Measurements from ENCODE around the gene SCAF4. TPM values are rescaled to one million over a fixed set of nuclear protein-coding genes. Genes with fewer than 3 reads are reported as not detected.

Gene SCAF4
- 94.8 and 259 TPM in 2 replicates for total RNA-seq (2011; cell fraction: chromatin; rRNA removed; ENCODE audit: low replicate concordance)
- 49.9 and 60.1 TPM in 2 replicates for total RNA-seq (2011; cell fraction: nucleolus; rRNA removed)
- 124 and 178 TPM in 2 replicates for total RNA-seq (2011; cell fraction: nucleoplasm; rRNA removed)
- 11.6 and 14.9 TPM in 2 replicates for total RNA-seq (2014; rRNA removed)
- total RNA-seq (2014; rRNA removed; fragmentation: Illumina TruSeq; extraction: Trizol): 17.2 and 18.8 TPM in 2 replicates
- total RNA-seq (2015; rRNA removed; fragmentation: Illumina TruSeq; extraction: Trizol): 14.4 and 16.0 TPM in 2 replicates
- 52.2 and 55.7 TPM in 2 replicates for total RNA-seq (2021)
- polyA plus RNA-seq (2011; rRNA removed): 27.3 and 33.9 TPM in 2 replicates
- 13.0 and 21.8 TPM in 2 replicates for polyA plus RNA-seq (2011; cell fraction: cytosol; rRNA removed)
- polyA plus RNA-seq (2011; cell fraction: nucleus; rRNA removed): 85.0 and 99.6 TPM in 2 replicates
- polyA plus RNA-seq (2012): 28.1 and 29.3 TPM in 2 replicates
- 44.2 and 48.2 TPM in 2 replicates for polyA plus RNA-seq (2014; fragmentation: Illumina TruSeq; extraction: Trizol)
- polyA plus RNA-seq (2014; fragmentation: Nextera tagmentation; extraction: Ambion mirVana): 1 to 10 TPM; 2.3 to 5.1 TPM
- polyA plus RNA-seq (2014; rRNA removed): 28.3 and 30.3 TPM in 2 replicates
- 34.5 and 35.1 TPM in 2 replicates for polyA minus RNA-seq (2011; rRNA and poly(A)+ RNA removed)
- polyA minus RNA-seq (2011; cell fraction: cytosol; rRNA and poly(A)+ RNA removed): 24.8 and 25.2 TPM in 2 replicates
- polyA minus RNA-seq (2011; cell fraction: nucleus; rRNA and poly(A)+ RNA removed): 71.0 and 80.2 TPM in 2 replicates
- Bru-seq, nascent RNA: percentile 96 among the genes with signal in this experiment
- BruChase-seq, experiment 1, labeled RNA remaining after a 2-hour chase: percentile 97 among the genes with signal in this experiment
- BruChase-seq, experiment 2, labeled RNA remaining after a 6-hour chase: percentile 97 among the genes with signal in this experiment
- long read RNA-seq, experiment 1, full-length matches to known transcripts: 5 of 56 reads
- long read RNA-seq, experiment 1, partial matches to known transcripts: 48 of 56 reads
- long read RNA-seq, experiment 1, other reads (novel, unspliced or antisense): 3 of 56 reads
- long read RNA-seq, experiment 2, full-length matches to known transcripts: 1 of 23 reads
- long read RNA-seq, experiment 2, partial matches to known transcripts: 8 of 23 reads
- long read RNA-seq, experiment 2, other reads (novel, unspliced or antisense): 14 of 23 reads
- long read RNA-seq, experiment 3, full-length matches to known transcripts: 5 of 14 reads
- long read RNA-seq, experiment 3, partial matches to known transcripts: 7 of 14 reads
- long read RNA-seq, experiment 3, other reads (novel, unspliced or antisense): 2 of 14 reads

- H2AFZ ChIP-seq (ENCODE audit: low read depth, low read length): peak within 1 kb of the TSS; percentile 64
- ATAC-seq: peak; percentile 87
- H3K9ac ChIP-seq (ENCODE audit: insufficient read depth in 1 of 2, low read depth in 2 of 2, low read length in 2 of 2): peak within 1 kb of the TSS; percentile 90 to 97
- peak within 1 kb of the TSS; percentile 93 for H3K4me3 ChIP-seq
- no peak for FAIRE-seq
- no peaks in the 10 kb centered on the region for H3K27me3 ChIP-seq (ENCODE audit: control insufficient read depth in 2 of 2, insufficient read depth in 2 of 2, low read length in 2 of 2)
- no peaks in the 10 kb centered on the region for H3K9me1 ChIP-seq (ENCODE audit: control insufficient read depth, insufficient read depth, low read length)
- H3K9me3 ChIP-seq (replicated peaks; ENCODE audit: control insufficient read depth, insufficient read depth, low read depth, low read length): no peaks in the 10 kb centered on the region
- H3K79me2 ChIP-seq (ENCODE audit: control insufficient read depth, insufficient read depth, low read length): peaks cover 68% of the 10 kb centered on the region
- peak; percentile 94 to 97 (median 96) for DNase-seq (ENCODE audit: extremely low read depth in 1 of 4, low spot score in 3 of 4)
- H3K36me3 ChIP-seq (ENCODE audit: control insufficient read depth, insufficient read depth, low read length): peaks cover 27% of the 10 kb centered on the region; the same call in 2 of the 3 replicates
- peaks cover 32% of the 10 kb centered on the region for H4K20me1 ChIP-seq (replicated peaks; ENCODE audit: control insufficient read depth, insufficient read depth, low read length)
- intact Hi-C loops (cut with micrococcal nuclease): no loop called here
- peaks cover 41 to 54% of the 10 kb centered on the region in 2 experiments for H3K4me1 ChIP-seq (replicated peaks in 1 of 2; ENCODE audit: control insufficient read depth in 2 of 2, insufficient read depth in 2 of 2, low read length in 2 of 2)
- H3K27ac ChIP-seq (ENCODE audit: extremely low read depth, low read depth, low read length): peak within 1 kb of the TSS; percentile 94
- under 1% methylated on average over 51 of the region's 98 CpGs for WGBS (ENCODE audit: insufficient coverage, low coverage, missing lambda C conversion rate)
- ChIA-PET CTCF (ENCODE audit: low intra/inter-chr PET ratio) (no interaction called here), POLR2A (interaction anchor here (0.6 to 1.4 kb wide), 3 partner anchors 9 to 23 kb away, joined by 3 read pairs; no protein-coding TSS in a partner anchor)
- in situ Hi-C loops (cut with MboI): no loop called here
- H3K4me2 ChIP-seq (ENCODE audit: insufficient read depth, low read length): peak within 1 kb of the TSS; percentile 93
- BruUV-seq (replicated peaks): no TSS peak
- TF ChIP-seq POLR2A (conservative IDR thresholded peaks at IDR 0.05): peak; percentile 93
- peak; percentile 46 for TF ChIP-seq ATF7 (IDR thresholded peaks at IDR 0.05)
- TF ChIP-seq RBM15 (IDR thresholded peaks at IDR 0.05; ENCODE audit: insufficient read depth, low read length): no peak
- TF ChIP-seq SMAD4 (CRISPR knock-in tag; conservative IDR thresholded peaks at IDR 0.05): peak; percentile 88
- TF ChIP-seq POLR2H (tag; IDR thresholded peaks at IDR 0.05; ENCODE audit: low read depth): peak; percentile 81
- TF ChIP-seq ZBTB8A (IDR thresholded peaks at IDR 0.05; ENCODE audit: partially characterized antibody): no peak
- no peak for TF ChIP-seq ZFP91 (CRISPR knock-in tag; IDR thresholded peaks at IDR 0.05)
- 0 out of 2 replicates have a peak, but pooled peaks have one; percentile 7 for TF ChIP-seq HLTF (IDR thresholded peaks at IDR 0.05)
- TF ChIP-seq, protein P1, sequence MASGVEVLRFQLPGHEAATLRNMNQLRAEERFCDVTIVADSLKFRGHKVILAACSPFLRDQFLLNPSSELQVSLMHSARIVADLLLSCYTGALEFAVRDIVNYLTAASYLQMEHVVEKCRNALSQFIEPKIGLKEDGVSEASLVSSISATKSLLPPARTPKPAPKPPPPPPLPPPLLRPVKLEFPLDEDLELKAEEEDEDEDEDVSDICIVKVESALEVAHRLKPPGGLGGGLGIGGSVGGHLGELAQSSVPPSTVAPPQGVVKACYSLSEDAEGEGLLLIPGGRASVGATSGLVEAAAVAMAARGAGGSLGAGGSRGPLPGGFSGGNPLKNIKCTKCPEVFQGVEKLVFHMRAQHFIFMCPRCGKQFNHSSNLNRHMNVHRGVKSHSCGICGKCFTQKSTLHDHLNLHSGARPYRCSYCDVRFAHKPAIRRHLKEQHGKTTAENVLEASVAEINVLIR (CRISPR knock-in tag; IDR thresholded peaks at IDR 0.05): no peak
- TF ChIP-seq RBFOX2 (IDR thresholded peaks at IDR 0.05; ENCODE audit: low read depth, low read length): peak; percentile 96
- TF ChIP-seq KAT7 (CRISPR knock-in tag; IDR thresholded peaks at IDR 0.05; ENCODE audit: borderline replicate concordance): peak; percentile 78; the same call in 1 of the 2 replicates
- TF ChIP-seq POLR2G (IDR thresholded peaks at IDR 0.05; ENCODE audit: low read depth, low read length): peak; percentile 97
- TF ChIP-seq PRPF4 (IDR thresholded peaks at IDR 0.05; ENCODE audit: insufficient read depth, low read depth, low read length, poor library complexity, severe bottlenecking): peak; percentile 68
Observed at GRCh38 chr21:31731857-31732596, at the start of gene SCAF4. SCAF4 (minus strand) TSS chr21:31732118; CDS start chr21:31731692, 426 bp downstream.

Measured in K562 (cell line).